ENCODE results near the gene GNAO1.

GNAO1 gene

GRCh38 chr16:56281249-56281805 lies 90.0 kb downstream of the GNAO1 start:
- peak overlapping the region; percentile 35 for H3K4me3 ChIP-seq (ENCODE audit: low read length)
- no peak overlapping the region for H3K9ac ChIP-seq (ENCODE audit: low read length)

GRCh38 chr16:56282451-56282850 lies 91.2 kb downstream of the GNAO1 start:
- Histone ChIP-seq H3K4me3 (ENCODE audit: low read length) (peak overlapping the region; percentile 31), H3K4me1 (ENCODE audit: control insufficient read depth, low read depth, low read length) (peaks cover 30% of the 10 kb centered on the region), H3K27ac (ENCODE audit: low read length) (peak overlapping the region; percentile 21), H3K9ac (ENCODE audit: low read length) (no peak overlapping the region), H3K9me3 (ENCODE audit: control insufficient read depth, low read depth, low read length) (no peaks in the 10 kb centered on the region), H3K36me3 (ENCODE audit: control insufficient read depth, low read depth, low read length) (no peaks in the 10 kb centered on the region), H3K27me3 (ENCODE audit: control insufficient read depth, insufficient read depth, low read length) (no peaks in the 10 kb centered on the region)

More at GRCh38 chr16:56281249-56281805, 90.0 kb downstream of the GNAO1 start:
- no peaks in the 10 kb centered on the region for H3K9me3 ChIP-seq (ENCODE audit: control insufficient read depth, low read depth, low read length)
- H3K4me1 ChIP-seq (ENCODE audit: control insufficient read depth, low read depth, low read length), result peaks cover 38% of the 10 kb centered on the region
- H3K27ac ChIP-seq (ENCODE audit: low read length), result no peak overlapping the region
- H3K36me3 ChIP-seq (ENCODE audit: control insufficient read depth, low read depth, low read length), result no peaks in the 10 kb centered on the region
- no peaks in the 10 kb centered on the region for H3K27me3 ChIP-seq (ENCODE audit: control insufficient read depth, insufficient read depth, low read length)

GRCh38 chr16:56284521-56284920 lies 93.2 kb downstream of the GNAO1 start:
- Histone ChIP-seq H3K36me3 (ENCODE audit: control insufficient read depth, low read depth, low read length) (no peaks in the 10 kb centered on the region), H3K9me3 (ENCODE audit: control insufficient read depth, low read depth, low read length) (no peaks in the 10 kb centered on the region), H3K27me3 (ENCODE audit: control insufficient read depth, insufficient read depth, low read length) (no peaks in the 10 kb centered on the region), H3K4me3 (ENCODE audit: low read length) (no peak overlapping the region), H3K9ac (ENCODE audit: low read length) (no peak overlapping the region), H3K4me1 (ENCODE audit: control insufficient read depth, low read depth, low read length) (peaks cover 38% of the 10 kb centered on the region), H3K27ac (ENCODE audit: low read length) (no peak overlapping the region)

- H3K27ac ChIP-seq (ENCODE audit: low read length), result no peak overlapping the region
- H3K36me3 ChIP-seq (ENCODE audit: control insufficient read depth, low read depth, low read length), result no peaks in the 10 kb centered on the region
- H3K27me3 ChIP-seq (ENCODE audit: control insufficient read depth, insufficient read depth, low read length), result no peaks in the 10 kb centered on the region
- peaks cover 29% of the 10 kb centered on the region for H3K4me1 ChIP-seq (ENCODE audit: control insufficient read depth, low read depth, low read length)
- no peak overlapping the region for H3K4me3 ChIP-seq (ENCODE audit: low read length)
- H3K9ac ChIP-seq (ENCODE audit: low read length), result no peak overlapping the region
- H3K9me3 ChIP-seq (ENCODE audit: control insufficient read depth, low read depth, low read length), result no peaks in the 10 kb centered on the region
Observed at GRCh38 chr16:56286809-56287208, 95.5 kb downstream of the GNAO1 start.

GRCh38 chr16:56288019-56288418 lies 96.7 kb downstream of the GNAO1 start:
- Histone ChIP-seq H3K27me3 (ENCODE audit: control insufficient read depth, insufficient read depth, low read length) (no peaks in the 10 kb centered on the region), H3K4me3 (ENCODE audit: low read length) (no peak overlapping the region), H3K36me3 (ENCODE audit: control insufficient read depth, low read depth, low read length) (no peaks in the 10 kb centered on the region), H3K9ac (ENCODE audit: low read length) (no peak overlapping the region), H3K4me1 (ENCODE audit: control insufficient read depth, low read depth, low read length) (peaks cover 17% of the 10 kb centered on the region), H3K9me3 (ENCODE audit: control insufficient read depth, low read depth, low read length) (no peaks in the 10 kb centered on the region), H3K27ac (ENCODE audit: low read length) (no peak overlapping the region)

- H3K27ac ChIP-seq (ENCODE audit: low read length), result no peak overlapping the region
- H3K4me3 ChIP-seq (ENCODE audit: low read length), result no peak overlapping the region
- no peaks in the 10 kb centered on the region for H3K36me3 ChIP-seq (ENCODE audit: control insufficient read depth, low read depth, low read length)
- H3K9ac ChIP-seq (ENCODE audit: low read length), result no peak overlapping the region
- H3K9me3 ChIP-seq (ENCODE audit: control insufficient read depth, low read depth, low read length), result no peaks in the 10 kb centered on the region
- H3K4me1 ChIP-seq (ENCODE audit: control insufficient read depth, low read depth, low read length), result peaks cover 12% of the 10 kb centered on the region
- H3K27me3 ChIP-seq (ENCODE audit: control insufficient read depth, insufficient read depth, low read length), result no peaks in the 10 kb centered on the region
Observed at GRCh38 chr16:56289416-56289815, 98.1 kb downstream of the GNAO1 start.

GRCh38 chr16:56289862-56290261 lies 98.6 kb downstream of the GNAO1 start:
- Histone ChIP-seq H3K9me3 (ENCODE audit: control insufficient read depth, low read depth, low read length) (no peaks in the 10 kb centered on the region), H3K4me1 (ENCODE audit: control insufficient read depth, low read depth, low read length) (peaks cover 9% of the 10 kb centered on the region), H3K27ac (ENCODE audit: low read length) (no peak overlapping the region), H3K9ac (ENCODE audit: low read length) (no peak overlapping the region), H3K27me3 (ENCODE audit: control insufficient read depth, insufficient read depth, low read length) (no peaks in the 10 kb centered on the region), H3K4me3 (ENCODE audit: low read length) (no peak overlapping the region), H3K36me3 (ENCODE audit: control insufficient read depth, low read depth, low read length) (no peaks in the 10 kb centered on the region)

GRCh38 chr16:56294014-56294413 lies 102.7 kb downstream of the GNAO1 start:
- Histone ChIP-seq H3K4me1 (ENCODE audit: control insufficient read depth, low read depth, low read length) (peaks cover 15% of the 10 kb centered on the region), H3K9me3 (ENCODE audit: control insufficient read depth, low read depth, low read length) (no peaks in the 10 kb centered on the region), H3K4me3 (ENCODE audit: low read length) (no peak overlapping the region), H3K36me3 (ENCODE audit: control insufficient read depth, low read depth, low read length) (no peaks in the 10 kb centered on the region), H3K27ac (ENCODE audit: low read length) (no peak overlapping the region), H3K9ac (ENCODE audit: low read length) (no peak overlapping the region), H3K27me3 (ENCODE audit: control insufficient read depth, insufficient read depth, low read length) (no peaks in the 10 kb centered on the region)

- Histone ChIP-seq H3K36me3 (ENCODE audit: control insufficient read depth, low read depth, low read length) (no peaks in the 10 kb centered on the region), H3K4me3 (ENCODE audit: low read length) (no peak overlapping the region), H3K9me3 (ENCODE audit: control insufficient read depth, low read depth, low read length) (no peaks in the 10 kb centered on the region), H3K9ac (ENCODE audit: low read length) (no peak overlapping the region), H3K27ac (ENCODE audit: low read length) (no peak overlapping the region), H3K27me3 (ENCODE audit: control insufficient read depth, insufficient read depth, low read length) (no peaks in the 10 kb centered on the region), H3K4me1 (ENCODE audit: control insufficient read depth, low read depth, low read length) (peaks cover 15% of the 10 kb centered on the region)
Observed at GRCh38 chr16:56294579-56294978, 103.3 kb downstream of the GNAO1 start.

GRCh38 chr16:56295059-56295665 lies 103.9 kb downstream of the GNAO1 start:
- no peaks in the 10 kb centered on the region for H3K9me3 ChIP-seq (ENCODE audit: control insufficient read depth, low read depth, low read length)
- peaks cover 15% of the 10 kb centered on the region for H3K4me1 ChIP-seq (ENCODE audit: control insufficient read depth, low read depth, low read length)
- H3K9ac ChIP-seq (ENCODE audit: low read length), result no peak overlapping the region
- no peak overlapping the region for H3K4me3 ChIP-seq (ENCODE audit: low read length)
- H3K27me3 ChIP-seq (ENCODE audit: control insufficient read depth, insufficient read depth, low read length), result no peaks in the 10 kb centered on the region
- H3K36me3 ChIP-seq (ENCODE audit: control insufficient read depth, low read depth, low read length), result no peaks in the 10 kb centered on the region
- no peak overlapping the region for H3K27ac ChIP-seq (ENCODE audit: low read length)

- Histone ChIP-seq H3K27ac (ENCODE audit: low read length) (no peak overlapping the region), H3K36me3 (ENCODE audit: control insufficient read depth, low read depth, low read length) (no peaks in the 10 kb centered on the region), H3K4me3 (ENCODE audit: low read length) (peak overlapping the region; percentile 1), H3K9ac (ENCODE audit: low read length) (no peak overlapping the region), H3K27me3 (ENCODE audit: control insufficient read depth, insufficient read depth, low read length) (no peaks in the 10 kb centered on the region), H3K4me1 (ENCODE audit: control insufficient read depth, low read depth, low read length) (peaks cover 16% of the 10 kb centered on the region), H3K9me3 (ENCODE audit: control insufficient read depth, low read depth, low read length) (no peaks in the 10 kb centered on the region)
Observed at GRCh38 chr16:56295739-56296527, 104.6 kb downstream of the GNAO1 start.

Data from iPS-18a (cell line).